ENCODE measurements around the gene NBEA. TPM values are rescaled to one million over a fixed set of nuclear protein-coding genes. Genes with fewer than 3 reads are reported as not detected.
A peak's percentile ranks its signal among the peaks of the same experiment; 100 is the strongest.

Gene NBEA
- total RNA-seq, 1 experiment from 2014 or later, result 0.54 TPM

DNA sequence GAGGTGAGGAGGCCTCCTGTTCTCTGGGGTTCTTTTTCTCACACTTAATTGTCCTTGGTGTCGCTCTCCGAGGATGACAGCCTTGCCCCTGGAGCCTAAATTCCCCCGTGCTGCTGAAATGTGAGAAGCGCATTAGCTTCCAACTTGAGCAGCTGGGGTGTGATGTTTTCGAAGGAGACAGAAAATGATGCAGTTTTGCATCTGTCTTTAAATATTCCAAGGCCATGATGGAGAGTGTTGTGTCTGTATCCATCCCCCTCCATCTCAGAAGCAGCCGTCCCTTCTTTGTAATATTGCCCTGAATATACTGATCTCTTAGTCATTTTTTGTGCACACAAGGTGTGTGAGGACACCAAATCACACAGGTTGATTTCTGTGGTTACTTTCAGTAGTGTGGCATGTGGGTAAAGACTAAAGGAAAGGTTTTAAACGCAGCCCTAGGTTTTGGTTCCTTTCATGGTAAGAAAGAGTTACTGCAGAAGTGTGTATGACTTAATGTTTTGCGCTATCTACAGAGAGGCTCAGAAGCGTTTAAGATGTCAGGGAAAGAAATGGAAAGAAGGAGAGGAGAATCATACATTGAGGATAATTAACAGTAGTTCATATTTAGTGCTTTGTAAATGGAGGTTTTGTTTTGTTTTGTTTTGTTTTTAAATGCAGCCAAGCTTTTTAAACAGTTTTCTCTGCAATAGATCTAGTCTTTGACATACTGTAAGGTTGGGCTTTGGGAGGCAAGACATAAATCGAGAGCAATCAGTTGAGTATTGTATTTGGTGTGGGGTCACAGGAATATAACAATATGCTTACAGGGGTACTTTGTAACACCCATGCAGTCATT is 1.6 kb downstream of the NBEA start:
- no peaks in the 10 kb centered on the region for H3K9me3 ChIP-seq
- DNase-seq, result no peak
- ChIA-PET CTCF (no interaction called here), POLR2A (no interaction called here)
- Mint-ChIP-seq H3K9me3 (ENCODE audit: unreplicated experiment) (no peaks in the 10 kb centered on the region), H3K4me1 (ENCODE audit: low read depth, unreplicated experiment) (peaks cover 8% of the 10 kb centered on the region), H3K36me3 (ENCODE audit: insufficient read depth, unreplicated experiment) (no peaks in the 10 kb centered on the region), H3K4me3 (ENCODE audit: unreplicated experiment) (peak overlapping the region; percentile 86), H3K27me3 (ENCODE audit: insufficient read depth, unreplicated experiment) (peaks cover 19% of the 10 kb centered on the region), H3K27ac (ENCODE audit: unreplicated experiment) (no peak overlapping the region)
- 0 out of 2 replicates have a peak, but pooled peaks cover 2% of the 10 kb centered on the region for H3K27me3 ChIP-seq (replicated peaks; ENCODE audit: control insufficient read depth, insufficient read depth, low read length)
- TF ChIP-seq CTCF (IDR thresholded peaks at IDR 0.05; ENCODE audit: insufficient read depth in 1 of 2, low read depth in 1 of 2, low read length in 1 of 2, severe bottlenecking in 1 of 2, unreplicated experiment in 1 of 2), result no peak
- 0 out of 2 replicates have a peak, but pooled peaks cover 3% of the 10 kb centered on the region for H3K4me1 ChIP-seq
- no TSS peak for BruUV-seq (replicated peaks)
- no peaks in the 10 kb centered on the region for H3K36me3 ChIP-seq (ENCODE audit: control insufficient read depth, insufficient read depth, low read length)
- intact Hi-C loops (cut with micrococcal nuclease; ENCODE audit: unreplicated experiment), result no loop called here
- H3K4me3 ChIP-seq (ENCODE audit: low read depth, low read length), result no peak overlapping the region

DNA sequence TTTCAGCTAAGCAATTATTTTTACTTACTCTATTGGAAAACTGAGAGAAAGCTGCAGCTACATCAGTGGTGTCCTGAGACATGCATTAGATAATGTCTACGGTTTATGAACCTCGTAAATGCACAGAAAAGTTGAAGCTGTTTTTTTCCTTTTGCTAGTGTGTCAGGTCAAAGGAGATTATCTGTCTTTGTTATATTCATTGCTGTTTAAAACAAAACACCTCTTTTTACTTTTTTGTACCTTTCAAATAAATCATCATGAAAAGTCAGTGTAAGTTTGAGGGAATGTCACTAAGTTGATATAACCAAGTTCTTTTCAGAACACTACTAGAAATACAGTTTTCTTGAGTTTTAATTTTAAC is 2.2 kb downstream of the NBEA start:
- no peaks in the 10 kb centered on the region for H3K9me3 Mint-ChIP-seq (ENCODE audit: unreplicated experiment)
- CTCF ChIA-PET, result no interaction called here
- peaks cover 8% of the 10 kb centered on the region for H3K4me1 Mint-ChIP-seq (ENCODE audit: low read depth, unreplicated experiment)
- intact Hi-C loops (cut with micrococcal nuclease; ENCODE audit: unreplicated experiment), result no loop called here
- 0 out of 2 replicates have a peak, but pooled peaks cover 3% of the 10 kb centered on the region for H3K4me1 ChIP-seq
- no peak for TF ChIP-seq CTCF (IDR thresholded peaks at IDR 0.05; ENCODE audit: insufficient read depth in 1 of 2, low read depth in 1 of 2, low read length in 1 of 2, severe bottlenecking in 1 of 2, unreplicated experiment in 1 of 2)
- no peaks in the 10 kb centered on the region for H3K36me3 Mint-ChIP-seq (ENCODE audit: insufficient read depth, unreplicated experiment)
- H3K27me3 Mint-ChIP-seq (ENCODE audit: insufficient read depth, unreplicated experiment), result peaks cover 16% of the 10 kb centered on the region
- no peak overlapping the region for H3K4me3 ChIP-seq (ENCODE audit: low read depth, low read length)
- BruUV-seq (replicated peaks), result no TSS peak
- no peak overlapping the region for H3K27ac Mint-ChIP-seq (ENCODE audit: unreplicated experiment)
- POLR2A ChIA-PET, result no interaction called here
- no peaks in the 10 kb centered on the region for H3K9me3 ChIP-seq
- DNase-seq, result no peak
- no peak overlapping the region for H3K4me3 Mint-ChIP-seq (ENCODE audit: unreplicated experiment)
- 0 out of 2 replicates have a peak, but pooled peaks cover 2% of the 10 kb centered on the region for H3K27me3 ChIP-seq (replicated peaks; ENCODE audit: control insufficient read depth, insufficient read depth, low read length)
- H3K36me3 ChIP-seq (ENCODE audit: control insufficient read depth, insufficient read depth, low read length), result no peaks in the 10 kb centered on the region

- H3K4me1 ChIP-seq, result 0 out of 2 replicates have a peak, but pooled peaks cover 3% of the 10 kb centered on the region
- no TSS peak for BruUV-seq (replicated peaks)
- no peaks in the 10 kb centered on the region for H3K9me3 Mint-ChIP-seq (ENCODE audit: unreplicated experiment)
- no peak overlapping the region for H3K27ac Mint-ChIP-seq (ENCODE audit: unreplicated experiment)
- intact Hi-C loops (cut with micrococcal nuclease; ENCODE audit: unreplicated experiment), result no loop called here
- H3K36me3 Mint-ChIP-seq (ENCODE audit: insufficient read depth, unreplicated experiment), result no peaks in the 10 kb centered on the region
- peaks cover 16% of the 10 kb centered on the region for H3K27me3 Mint-ChIP-seq (ENCODE audit: insufficient read depth, unreplicated experiment)
- H3K27me3 ChIP-seq (replicated peaks; ENCODE audit: control insufficient read depth, insufficient read depth, low read length), result 0 out of 2 replicates have a peak, but pooled peaks cover 2% of the 10 kb centered on the region
- no peak for TF ChIP-seq CTCF (IDR thresholded peaks at IDR 0.05; ENCODE audit: insufficient read depth in 1 of 2, low read depth in 1 of 2, low read length in 1 of 2, severe bottlenecking in 1 of 2, unreplicated experiment in 1 of 2)
- DNase-seq, result no peak
- H3K4me3 Mint-ChIP-seq (ENCODE audit: unreplicated experiment), result no peak overlapping the region
- POLR2A ChIA-PET, result no interaction called here
- H3K9me3 ChIP-seq, result no peaks in the 10 kb centered on the region
- CTCF ChIA-PET, result no interaction called here
- no peak overlapping the region for H3K4me3 ChIP-seq (ENCODE audit: low read depth, low read length)
- no peaks in the 10 kb centered on the region for H3K36me3 ChIP-seq (ENCODE audit: control insufficient read depth, insufficient read depth, low read length)
- peaks cover 8% of the 10 kb centered on the region for H3K4me1 Mint-ChIP-seq (ENCODE audit: low read depth, unreplicated experiment)
Measured at GRCh38 chr13:34944751-34945150, 2.7 kb downstream of the NBEA start.
